Activated CD4-positive, CD25-positive, alpha-beta regulatory T cell treated with anti-CD3 and anti-CD28 coated beads, Interleukin-2, amount 50 U/mL, for 24 hours (primary cell): ENCODE data around the gene PAOX.

Experiments
- ATAC-seq, 2 donors: fragments of 150-1000 bp; cut with Tn5 transposase; one replicate each; pipeline ENCODE4 v1.10.0; 2021; ENCODE audit warnings: mild to moderate bottlenecking in 1 of 2, moderate library complexity in 1 of 2

PAOX gene

DNA sequence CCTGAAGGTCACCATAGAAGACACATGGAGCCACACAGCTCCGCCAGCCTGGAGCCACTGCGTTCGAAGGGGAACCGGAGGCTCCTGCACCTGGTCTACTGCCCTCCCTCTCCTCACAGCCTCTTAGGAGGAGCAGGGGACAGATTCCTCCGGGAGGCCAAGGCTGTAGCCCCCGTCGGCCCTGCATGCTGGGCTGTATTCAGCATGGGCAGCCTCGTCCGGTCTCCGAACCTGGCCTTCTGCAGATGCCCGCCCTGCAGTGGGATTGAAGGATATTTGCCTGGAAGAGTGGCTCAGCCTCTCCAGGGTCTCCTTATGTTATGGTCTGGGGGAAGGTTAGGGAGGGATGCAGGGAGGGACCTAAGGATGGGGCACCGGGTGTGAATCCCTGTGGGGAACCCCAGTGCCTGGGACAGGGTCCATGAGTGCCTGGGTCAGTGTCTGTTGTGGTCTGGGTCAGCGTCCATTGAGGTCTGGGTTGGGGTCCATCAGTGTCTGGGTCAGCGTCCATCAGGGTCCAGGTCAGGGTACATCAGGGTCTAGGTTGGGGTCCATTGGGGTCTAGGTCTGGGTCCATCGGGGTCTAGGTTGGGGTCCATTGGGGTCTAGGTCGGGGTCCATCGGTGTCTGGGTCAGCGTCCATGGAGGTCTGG lies 61.7 kb downstream of the PAOX start:
- no peak for ATAC-seq
